WTC11 (cell line): ENCODE data around the gene UBE2E1. TPM values are rescaled to one million over a fixed set of nuclear protein-coding genes. Genes with fewer than 3 reads are reported as not detected.

Source experiments
- ATAC-seq: fragments of 200-7000 bp; cut with Tn5 transposase; 2 replicates; pipeline ENCODE4 v1.10.0; 2021; ENCODE audit warnings: mild to moderate bottlenecking, moderate library complexity
- CTCF ChIA-PET: fragments of 300-600 bp; sonication (Branson Sonifier 250); formaldehyde crosslinking; loops from one replicate; lab custom pipeline; 2021; ENCODE audit warnings: antibody characterized with exemption; lab: Charles Lee
- POLR2A ChIA-PET: fragments of 350-600 bp; sonication (Branson Sonifier 250); formaldehyde crosslinking; loops from one replicate; lab custom pipeline; 2021; ENCODE audit warnings: antibody characterized with exemption; lab: Charles Lee
- DNase-seq: peaks from one replicate; pipeline ENCODE4 v3.0.0; 2021; ENCODE audit warnings: low spot score
- H3K27ac Mint-ChIP-seq: 2 replicates; pipeline ENCODE4 v1.8.0; 2021; ENCODE audit warnings: mixed read lengths
- H3K27me3 Mint-ChIP-seq: 2 replicates; pipeline ENCODE4 v1.8.0; 2021; ENCODE audit warnings: low read depth, mild to moderate bottlenecking, moderate library complexity, mixed read lengths
- H3K36me3 Mint-ChIP-seq: 2 replicates; pipeline ENCODE4 v1.8.0; 2021; ENCODE audit warnings: mixed read lengths
- H3K4me1 Mint-ChIP-seq: 2 replicates; pipeline ENCODE4 v1.8.0; 2022; ENCODE audit warnings: mixed read lengths
- H3K4me3 Mint-ChIP-seq: 2 replicates; pipeline ENCODE4 v1.8.0; 2021; ENCODE audit warnings: mild to moderate bottlenecking, moderate library complexity, mixed read lengths
- H3K9me3 Mint-ChIP-seq: 2 replicates; pipeline ENCODE4 v1.8.0; 2021; ENCODE audit warnings: mixed read lengths
- ELF4 ChIP-seq: sonication (generic); formaldehyde crosslinking; IDR thresholded peaks from 2 replicates; pipeline ENCODE4 v1.8.1; 2022; ENCODE audit warnings: low read depth, mild to moderate bottlenecking, moderate library complexity, missing genetic modification reagents
- FOXJ3 ChIP-seq: sonication (generic); formaldehyde crosslinking; IDR thresholded peaks from 2 replicates; pipeline ENCODE4 v1.9.0; 2021; ENCODE audit warnings: missing genetic modification reagents, mild to moderate bottlenecking, borderline replicate concordance
- FOXP1 ChIP-seq: sonication (generic); formaldehyde crosslinking; IDR thresholded peaks from 2 replicates; pipeline ENCODE4 v1.8.0; 2022; ENCODE audit warnings: missing genetic modification reagents, mild to moderate bottlenecking, moderate library complexity, borderline replicate concordance
- GTF2I ChIP-seq: fragments of 250-450 bp; sonication (Bioruptor Pico); conservative IDR thresholded peaks from 2 replicates; pipeline ENCODE4 v1.4.0; 2021; ENCODE audit warnings: mild to moderate bottlenecking
- HMGA2 ChIP-seq: fragments of 250-450 bp; sonication (Bioruptor Pico); IDR thresholded peaks from 2 replicates; pipeline ENCODE4 v1.4.0; 2021; ENCODE audit warnings: mild to moderate bottlenecking, moderate library complexity
- NFATC4 ChIP-seq: fragments of 250-450 bp; sonication (Bioruptor Pico); IDR thresholded peaks from 2 replicates; pipeline ENCODE4 v1.9.0; 2021; ENCODE audit warnings: mild to moderate bottlenecking
- NFE2L1 ChIP-seq: sonication (generic); formaldehyde crosslinking; IDR thresholded peaks from 2 replicates; pipeline ENCODE4 v1.8.1; 2023; ENCODE audit warnings: missing genetic modification reagents
- OVOL2 ChIP-seq: fragments of 250-450 bp; sonication (Bioruptor Pico); IDR thresholded peaks from 2 replicates; pipeline ENCODE4 v1.9.0; 2021; ENCODE audit warnings: mild to moderate bottlenecking, borderline replicate concordance
- SMAD3 ChIP-seq: sonication (generic); formaldehyde crosslinking; IDR thresholded peaks from 2 replicates; pipeline ENCODE4 v1.8.0; 2022; ENCODE audit warnings: missing genetic modification reagents, mild to moderate bottlenecking, borderline replicate concordance
- TEAD1 ChIP-seq: sonication (generic); formaldehyde crosslinking; IDR thresholded peaks from 2 replicates; pipeline ENCODE4 v1.8.0; 2022; ENCODE audit warnings: mild to moderate bottlenecking, missing genetic modification reagents
- TP53 ChIP-seq: sonication (generic); formaldehyde crosslinking; IDR thresholded peaks from 2 replicates; pipeline ENCODE4 v1.8.1; 2023; ENCODE audit warnings: mild to moderate bottlenecking, missing genetic modification reagents
- ZNF232 ChIP-seq: sonication (generic); formaldehyde crosslinking; IDR thresholded peaks from 2 replicates; pipeline ENCODE4 v1.8.0; 2022; ENCODE audit warnings: mild to moderate bottlenecking, missing genetic modification reagents
- total RNA-seq: library from RNA; stranded (reverse); gene quantifications from 3 replicates; pipeline ENCODE4 v1.2.3, GENCODE V29; 2021
- TF ChIP-seq, protein P1 (sequence below): sonication (generic); formaldehyde crosslinking; IDR thresholded peaks from 2 replicates; pipeline ENCODE4 v1.8.0; 2023; ENCODE audit warnings: missing genetic modification reagents, mild to moderate bottlenecking, borderline replicate concordance
- TF ChIP-seq, protein P2 (sequence below): fragments of 250-450 bp; sonication (Bioruptor Pico); IDR thresholded peaks from 2 replicates; pipeline ENCODE4 v1.9.0; 2021; ENCODE audit warnings: mild to moderate bottlenecking
- TF ChIP-seq, protein P3 (sequence below): sonication (generic); formaldehyde crosslinking; IDR thresholded peaks from 2 replicates; pipeline ENCODE4 v1.8.1; 2023; ENCODE audit warnings: mild to moderate bottlenecking, missing genetic modification reagents, moderate library complexity
- TF ChIP-seq, protein P4 (sequence below): fragments of 250-450 bp; sonication (Bioruptor Pico); IDR thresholded peaks from 2 replicates; pipeline ENCODE4 v1.9.0; 2021; ENCODE audit warnings: moderate library complexity, mild to moderate bottlenecking, inconsistent platforms, borderline replicate concordance
- TF ChIP-seq, protein P5 (sequence below): sonication (generic); formaldehyde crosslinking; IDR thresholded peaks from 2 replicates; pipeline ENCODE4 v1.8.0; 2023; ENCODE audit warnings: mild to moderate bottlenecking, missing genetic modification reagents

Gene UBE2E1
- total RNA-seq, 1 experiment from 2014 or later = 121 TPM

DNA sequence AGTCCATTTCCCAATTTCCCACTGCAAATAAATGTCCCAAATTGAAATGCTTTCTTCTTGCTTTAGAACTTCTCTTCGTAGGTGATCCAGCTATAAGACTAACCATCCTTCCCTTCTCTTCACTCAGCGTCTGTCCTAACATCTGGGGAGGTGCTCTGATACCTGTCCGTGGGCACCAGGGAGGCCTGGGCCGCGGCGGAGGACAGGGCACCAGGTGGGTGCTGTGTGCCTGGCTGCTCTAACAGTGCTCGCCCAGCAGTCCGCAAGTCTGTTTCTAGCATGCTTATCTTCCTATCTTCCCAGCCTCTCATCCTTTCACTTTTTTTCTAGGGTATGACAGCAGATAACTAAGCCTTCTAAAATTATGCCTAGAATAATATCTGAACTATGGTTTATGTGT lies 73.7 kb downstream of the UBE2E1 start:
- ChIA-PET POLR2A (no interaction called here), CTCF (no interaction called here)
- no peak overlapping the region for H3K4me3 Mint-ChIP-seq
- peaks cover 57% of the 10 kb centered on the region for H3K36me3 Mint-ChIP-seq
- no peak for DNase-seq
- H3K27ac Mint-ChIP-seq = no peak overlapping the region
- TF ChIP-seq FOXJ3 (CRISPR knock-in tag) = no peak
- TF ChIP-seq SMAD3 (CRISPR knock-in tag) = no peak
- TF ChIP-seq NFATC4 (CRISPR knock-in tag) = no peak
- TF ChIP-seq TEAD1 (CRISPR knock-in tag) = no peak
- TF ChIP-seq, protein P1, sequence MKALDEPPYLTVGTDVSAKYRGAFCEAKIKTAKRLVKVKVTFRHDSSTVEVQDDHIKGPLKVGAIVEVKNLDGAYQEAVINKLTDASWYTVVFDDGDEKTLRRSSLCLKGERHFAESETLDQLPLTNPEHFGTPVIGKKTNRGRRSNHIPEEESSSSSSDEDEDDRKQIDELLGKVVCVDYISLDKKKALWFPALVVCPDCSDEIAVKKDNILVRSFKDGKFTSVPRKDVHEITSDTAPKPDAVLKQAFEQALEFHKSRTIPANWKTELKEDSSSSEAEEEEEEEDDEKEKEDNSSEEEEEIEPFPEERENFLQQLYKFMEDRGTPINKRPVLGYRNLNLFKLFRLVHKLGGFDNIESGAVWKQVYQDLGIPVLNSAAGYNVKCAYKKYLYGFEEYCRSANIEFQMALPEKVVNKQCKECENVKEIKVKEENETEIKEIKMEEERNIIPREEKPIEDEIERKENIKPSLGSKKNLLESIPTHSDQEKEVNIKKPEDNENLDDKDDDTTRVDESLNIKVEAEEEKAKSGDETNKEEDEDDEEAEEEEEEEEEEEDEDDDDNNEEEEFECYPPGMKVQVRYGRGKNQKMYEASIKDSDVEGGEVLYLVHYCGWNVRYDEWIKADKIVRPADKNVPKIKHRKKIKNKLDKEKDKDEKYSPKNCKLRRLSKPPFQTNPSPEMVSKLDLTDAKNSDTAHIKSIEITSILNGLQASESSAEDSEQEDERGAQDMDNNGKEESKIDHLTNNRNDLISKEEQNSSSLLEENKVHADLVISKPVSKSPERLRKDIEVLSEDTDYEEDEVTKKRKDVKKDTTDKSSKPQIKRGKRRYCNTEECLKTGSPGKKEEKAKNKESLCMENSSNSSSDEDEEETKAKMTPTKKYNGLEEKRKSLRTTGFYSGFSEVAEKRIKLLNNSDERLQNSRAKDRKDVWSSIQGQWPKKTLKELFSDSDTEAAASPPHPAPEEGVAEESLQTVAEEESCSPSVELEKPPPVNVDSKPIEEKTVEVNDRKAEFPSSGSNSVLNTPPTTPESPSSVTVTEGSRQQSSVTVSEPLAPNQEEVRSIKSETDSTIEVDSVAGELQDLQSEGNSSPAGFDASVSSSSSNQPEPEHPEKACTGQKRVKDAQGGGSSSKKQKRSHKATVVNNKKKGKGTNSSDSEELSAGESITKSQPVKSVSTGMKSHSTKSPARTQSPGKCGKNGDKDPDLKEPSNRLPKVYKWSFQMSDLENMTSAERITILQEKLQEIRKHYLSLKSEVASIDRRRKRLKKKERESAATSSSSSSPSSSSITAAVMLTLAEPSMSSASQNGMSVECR (CRISPR knock-in tag) = no peak
- TF ChIP-seq OVOL2 (CRISPR knock-in tag) = no peak
- TF ChIP-seq, protein P2, sequence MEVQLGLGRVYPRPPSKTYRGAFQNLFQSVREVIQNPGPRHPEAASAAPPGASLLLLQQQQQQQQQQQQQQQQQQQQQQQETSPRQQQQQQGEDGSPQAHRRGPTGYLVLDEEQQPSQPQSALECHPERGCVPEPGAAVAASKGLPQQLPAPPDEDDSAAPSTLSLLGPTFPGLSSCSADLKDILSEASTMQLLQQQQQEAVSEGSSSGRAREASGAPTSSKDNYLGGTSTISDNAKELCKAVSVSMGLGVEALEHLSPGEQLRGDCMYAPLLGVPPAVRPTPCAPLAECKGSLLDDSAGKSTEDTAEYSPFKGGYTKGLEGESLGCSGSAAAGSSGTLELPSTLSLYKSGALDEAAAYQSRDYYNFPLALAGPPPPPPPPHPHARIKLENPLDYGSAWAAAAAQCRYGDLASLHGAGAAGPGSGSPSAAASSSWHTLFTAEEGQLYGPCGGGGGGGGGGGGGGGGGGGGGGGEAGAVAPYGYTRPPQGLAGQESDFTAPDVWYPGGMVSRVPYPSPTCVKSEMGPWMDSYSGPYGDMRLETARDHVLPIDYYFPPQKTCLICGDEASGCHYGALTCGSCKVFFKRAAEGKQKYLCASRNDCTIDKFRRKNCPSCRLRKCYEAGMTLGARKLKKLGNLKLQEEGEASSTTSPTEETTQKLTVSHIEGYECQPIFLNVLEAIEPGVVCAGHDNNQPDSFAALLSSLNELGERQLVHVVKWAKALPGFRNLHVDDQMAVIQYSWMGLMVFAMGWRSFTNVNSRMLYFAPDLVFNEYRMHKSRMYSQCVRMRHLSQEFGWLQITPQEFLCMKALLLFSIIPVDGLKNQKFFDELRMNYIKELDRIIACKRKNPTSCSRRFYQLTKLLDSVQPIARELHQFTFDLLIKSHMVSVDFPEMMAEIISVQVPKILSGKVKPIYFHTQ (CRISPR knock-in tag) = no peak
- no peak for TF ChIP-seq TP53 (CRISPR knock-in tag)
- no peak for TF ChIP-seq GTF2I (CRISPR knock-in tag)
- TF ChIP-seq, protein P3, sequence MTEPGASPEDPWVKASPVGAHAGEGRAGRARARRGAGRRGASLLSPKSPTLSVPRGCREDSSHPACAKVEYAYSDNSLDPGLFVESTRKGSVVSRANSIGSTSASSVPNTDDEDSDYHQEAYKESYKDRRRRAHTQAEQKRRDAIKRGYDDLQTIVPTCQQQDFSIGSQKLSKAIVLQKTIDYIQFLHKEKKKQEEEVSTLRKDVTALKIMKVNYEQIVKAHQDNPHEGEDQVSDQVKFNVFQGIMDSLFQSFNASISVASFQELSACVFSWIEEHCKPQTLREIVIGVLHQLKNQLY = no peak
- TF ChIP-seq ZNF232 (CRISPR knock-in tag) = no peak
- no peak for TF ChIP-seq ELF4 (CRISPR knock-in tag)
- TF ChIP-seq FOXP1 (CRISPR knock-in tag) = no peak
- peaks cover 33% of the 10 kb centered on the region for H3K9me3 Mint-ChIP-seq
- ATAC-seq = no peak
- H3K27me3 Mint-ChIP-seq = no peaks in the 10 kb centered on the region; the same call in 1 of the 2 replicates
- peaks cover 20% of the 10 kb centered on the region for H3K4me1 Mint-ChIP-seq

DNA sequence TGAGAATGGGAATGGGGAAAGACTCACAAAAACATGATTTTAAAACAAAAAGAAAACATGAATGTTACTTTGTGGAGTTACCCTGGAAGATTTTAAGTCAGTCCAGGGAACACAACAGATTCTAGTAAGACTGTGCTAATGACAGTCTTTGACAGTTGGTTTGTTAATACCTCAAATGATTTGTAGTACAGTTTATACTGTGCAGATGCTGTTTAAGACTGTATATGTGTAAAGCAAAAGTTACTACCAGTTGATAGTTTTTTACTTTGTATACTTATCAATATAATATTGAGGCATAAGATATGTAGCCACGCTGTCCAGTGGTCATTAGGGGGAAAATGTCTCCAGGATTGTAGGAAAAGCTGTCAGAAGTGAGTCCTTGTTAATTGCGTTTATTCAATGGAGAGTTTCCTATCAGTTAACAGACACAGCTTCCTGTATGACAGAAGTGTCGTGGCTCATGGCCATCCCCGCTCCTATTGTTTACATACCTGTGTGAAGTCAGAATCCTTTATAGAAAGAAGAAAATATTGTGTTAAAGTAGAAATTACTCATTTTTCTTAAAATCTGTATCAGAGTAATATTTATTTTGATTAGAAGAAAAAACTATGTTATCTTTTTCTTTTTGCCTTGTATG lies 75.1 kb downstream of the UBE2E1 start:
- POLR2A ChIA-PET = no interaction called here
- Mint-ChIP-seq H3K27ac (no peak overlapping the region), H3K36me3 (peaks cover 57% of the 10 kb centered on the region), H3K4me1 (peaks cover 8% of the 10 kb centered on the region), H3K4me3 (no peak overlapping the region), H3K9me3 (peaks cover 33% of the 10 kb centered on the region), H3K27me3 (no peaks in the 10 kb centered on the region; the same call in 1 of the 2 replicates)
- ATAC-seq = no peak
- CTCF ChIA-PET = no interaction called here
- DNase-seq = no peak
- TF ChIP-seq, protein P4, sequence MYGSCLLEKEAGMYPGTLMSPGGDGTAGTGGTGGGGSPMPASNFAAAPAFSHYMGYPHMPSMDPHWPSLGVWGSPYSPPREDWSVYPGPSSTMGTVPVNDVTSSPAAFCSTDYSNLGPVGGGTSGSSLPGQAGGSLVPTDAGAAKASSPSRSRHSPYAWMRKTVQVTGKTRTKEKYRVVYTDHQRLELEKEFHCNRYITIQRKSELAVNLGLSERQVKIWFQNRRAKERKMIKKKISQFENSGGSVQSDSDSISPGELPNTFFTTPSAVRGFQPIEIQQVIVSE (CRISPR knock-in tag) = no peak
- TF ChIP-seq HMGA2 (CRISPR knock-in tag) (no peak), NFE2L1 (CRISPR knock-in tag) (no peak)
- TF ChIP-seq, protein P1 (CRISPR knock-in tag) = no peak
- TF ChIP-seq, protein P5, sequence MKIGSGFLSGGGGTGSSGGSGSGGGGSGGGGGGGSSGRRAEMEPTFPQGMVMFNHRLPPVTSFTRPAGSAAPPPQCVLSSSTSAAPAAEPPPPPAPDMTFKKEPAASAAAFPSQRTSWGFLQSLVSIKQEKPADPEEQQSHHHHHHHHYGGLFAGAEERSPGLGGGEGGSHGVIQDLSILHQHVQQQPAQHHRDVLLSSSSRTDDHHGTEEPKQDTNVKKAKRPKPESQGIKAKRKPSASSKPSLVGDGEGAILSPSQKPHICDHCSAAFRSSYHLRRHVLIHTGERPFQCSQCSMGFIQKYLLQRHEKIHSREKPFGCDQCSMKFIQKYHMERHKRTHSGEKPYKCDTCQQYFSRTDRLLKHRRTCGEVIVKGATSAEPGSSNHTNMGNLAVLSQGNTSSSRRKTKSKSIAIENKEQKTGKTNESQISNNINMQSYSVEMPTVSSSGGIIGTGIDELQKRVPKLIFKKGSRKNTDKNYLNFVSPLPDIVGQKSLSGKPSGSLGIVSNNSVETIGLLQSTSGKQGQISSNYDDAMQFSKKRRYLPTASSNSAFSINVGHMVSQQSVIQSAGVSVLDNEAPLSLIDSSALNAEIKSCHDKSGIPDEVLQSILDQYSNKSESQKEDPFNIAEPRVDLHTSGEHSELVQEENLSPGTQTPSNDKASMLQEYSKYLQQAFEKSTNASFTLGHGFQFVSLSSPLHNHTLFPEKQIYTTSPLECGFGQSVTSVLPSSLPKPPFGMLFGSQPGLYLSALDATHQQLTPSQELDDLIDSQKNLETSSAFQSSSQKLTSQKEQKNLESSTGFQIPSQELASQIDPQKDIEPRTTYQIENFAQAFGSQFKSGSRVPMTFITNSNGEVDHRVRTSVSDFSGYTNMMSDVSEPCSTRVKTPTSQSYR (CRISPR knock-in tag) = no peak
